ENCODE results near the gene TYW3. TPM values are rescaled to one million over a fixed set of nuclear protein-coding genes. Genes with fewer than 3 reads are reported as not detected.
"Not testable (repeated sequence)": the region's sequence is repeated elsewhere in the genome, so short reads cannot be mapped to it uniquely, and the experiment has no call there.

The TYW3 gene
- total RNA-seq, 2 experiments from 2014 or later = 15.0 to 23.2 TPM

GRCh38 chr1:74740307-74740980 is 7.5 kb downstream of the TYW3 start:
- H3K27ac Mint-ChIP-seq; H3K9me3 Mint-ChIP-seq (ENCODE audit: low read depth); H3K4me3 Mint-ChIP-seq; ATAC-seq; H3K27me3 Mint-ChIP-seq; DNase-seq; CTCF ChIA-PET: not testable (repeated sequence)
- H3K36me3 Mint-ChIP-seq = peaks cover 75% of the 10 kb centered on the region
- peaks cover 11% of the 10 kb centered on the region for H3K4me1 Mint-ChIP-seq

DNA sequence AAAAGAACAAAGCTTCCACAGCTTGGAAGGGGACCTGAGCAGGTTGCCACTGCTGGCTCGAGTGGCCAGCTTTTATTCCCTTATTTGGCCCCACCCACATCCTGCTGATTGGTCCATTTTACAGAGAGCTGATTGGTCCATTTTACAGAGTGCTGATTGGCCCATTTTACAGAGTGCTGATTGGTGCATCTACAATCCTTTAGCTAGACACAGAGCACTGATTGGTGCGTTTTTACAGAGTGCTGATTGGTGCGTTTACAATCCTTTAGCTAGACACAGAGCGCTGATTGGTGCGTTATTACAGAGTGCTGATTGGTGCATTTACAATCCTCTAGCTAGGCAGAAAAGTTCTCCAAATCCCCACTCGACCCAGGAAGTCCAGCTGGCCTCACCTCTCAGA is 12.3 kb downstream of the TYW3 start:
- not testable (repeated sequence) for H3K27ac Mint-ChIP-seq; H3K4me1 Mint-ChIP-seq; H3K27me3 Mint-ChIP-seq; H3K9me3 Mint-ChIP-seq (ENCODE audit: low read depth); H3K4me3 Mint-ChIP-seq; ATAC-seq; DNase-seq
- CTCF ChIA-PET = interaction anchor here (0.8 kb wide), 1 partner anchor 12 kb away, joined by 3 read pairs; no protein-coding TSS in a partner anchor
- H3K36me3 Mint-ChIP-seq = peaks cover 79% of the 10 kb centered on the region

GRCh38 chr1:74748960-74749359 is 16.0 kb downstream of the TYW3 start:
- no peaks in the 10 kb centered on the region for H3K27me3 Mint-ChIP-seq
- DNase-seq = no peak
- H3K4me1 Mint-ChIP-seq = peaks cover 2% of the 10 kb centered on the region
- no peak for ATAC-seq
- peak overlapping the region; percentile 14 for H3K27ac Mint-ChIP-seq
- CTCF ChIA-PET = no interaction called here
- H3K9me3 Mint-ChIP-seq (ENCODE audit: low read depth) = peaks cover 5% of the 10 kb centered on the region
- H3K36me3 Mint-ChIP-seq = peaks cover 67% of the 10 kb centered on the region
- no peak overlapping the region for H3K4me3 Mint-ChIP-seq

DNA sequence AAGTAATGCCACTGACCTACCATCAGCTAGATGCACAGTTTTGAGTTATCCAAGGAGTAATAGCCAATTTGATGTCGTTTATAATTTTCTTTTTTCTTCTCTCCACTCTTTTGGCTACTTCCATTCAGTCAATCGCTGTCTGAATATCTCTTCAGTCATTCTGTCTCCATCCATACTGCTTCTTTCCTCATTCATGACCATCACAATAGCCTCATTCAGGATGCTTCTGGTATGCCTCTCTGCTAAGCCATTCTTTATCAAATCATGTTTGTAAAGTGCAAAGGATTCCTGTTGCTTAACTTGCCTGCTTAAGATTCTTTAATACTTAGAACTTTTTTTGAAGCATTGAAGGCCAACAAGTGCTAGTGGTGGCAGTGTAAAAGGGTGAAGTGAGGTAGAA is 20.2 kb downstream of the TYW3 start:
- peaks cover 10% of the 10 kb centered on the region for H3K9me3 Mint-ChIP-seq (ENCODE audit: low read depth)
- H3K36me3 Mint-ChIP-seq = peaks cover 73% of the 10 kb centered on the region
- H3K4me3 Mint-ChIP-seq = no peak overlapping the region
- DNase-seq (no peak), ATAC-seq (no peak)
- no peaks in the 10 kb centered on the region for H3K27me3 Mint-ChIP-seq
- H3K27ac Mint-ChIP-seq = no peak overlapping the region
- CTCF ChIA-PET = no interaction called here
- H3K4me1 Mint-ChIP-seq = peaks cover 2% of the 10 kb centered on the region

GRCh38 chr1:74755475-74755874 is 22.5 kb downstream of the TYW3 start:
- Mint-ChIP-seq H3K27ac (no peak overlapping the region), H3K4me3 (no peak overlapping the region), H3K9me3 (ENCODE audit: low read depth) (peaks cover 10% of the 10 kb centered on the region), H3K27me3 (no peaks in the 10 kb centered on the region), H3K36me3 (peaks cover 74% of the 10 kb centered on the region), H3K4me1 (peaks cover 2% of the 10 kb centered on the region)
- no peak for DNase-seq
- CTCF ChIA-PET = no interaction called here
- no peak for ATAC-seq

DNA sequence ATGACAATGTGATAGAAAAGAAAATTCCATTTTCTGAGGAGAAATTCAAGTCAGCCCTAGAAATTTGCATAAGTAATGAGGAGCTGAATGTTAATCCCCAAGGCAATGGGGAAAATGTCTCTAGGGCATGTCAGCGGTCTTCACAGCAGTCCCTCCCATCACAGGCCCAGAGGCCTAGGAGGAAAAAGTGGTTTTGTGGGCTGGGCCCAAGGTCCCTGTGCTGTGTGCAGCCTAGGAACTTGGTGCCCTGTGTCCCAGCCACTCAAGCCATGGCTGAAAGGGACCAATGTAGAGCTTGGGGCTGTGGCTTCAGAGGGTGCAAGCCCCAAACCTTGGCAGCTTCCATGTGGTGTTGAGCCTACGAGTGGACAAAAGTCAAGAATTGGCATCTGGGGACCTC is 23.7 kb downstream of the TYW3 start:
- H3K4me1 Mint-ChIP-seq, DNase-seq, CTCF ChIA-PET, H3K4me3 Mint-ChIP-seq, H3K27me3 Mint-ChIP-seq, ATAC-seq, H3K27ac Mint-ChIP-seq: not testable (repeated sequence)
- Mint-ChIP-seq H3K36me3 (peaks cover 78% of the 10 kb centered on the region), H3K9me3 (ENCODE audit: low read depth) (peaks cover 10% of the 10 kb centered on the region)

GRCh38 chr1:74763807-74764206 is 30.9 kb downstream of the TYW3 start:
- DNase-seq (no peak), ATAC-seq (no peak)
- H3K4me1 Mint-ChIP-seq = peaks cover 4% of the 10 kb centered on the region
- CTCF ChIA-PET = no interaction called here
- H3K4me3 Mint-ChIP-seq = no peak overlapping the region
- H3K36me3 Mint-ChIP-seq = peaks cover 45% of the 10 kb centered on the region
- H3K27ac Mint-ChIP-seq = no peak overlapping the region
- no peaks in the 10 kb centered on the region for H3K27me3 Mint-ChIP-seq
- no peaks in the 10 kb centered on the region for H3K9me3 Mint-ChIP-seq (ENCODE audit: low read depth)

DNA sequence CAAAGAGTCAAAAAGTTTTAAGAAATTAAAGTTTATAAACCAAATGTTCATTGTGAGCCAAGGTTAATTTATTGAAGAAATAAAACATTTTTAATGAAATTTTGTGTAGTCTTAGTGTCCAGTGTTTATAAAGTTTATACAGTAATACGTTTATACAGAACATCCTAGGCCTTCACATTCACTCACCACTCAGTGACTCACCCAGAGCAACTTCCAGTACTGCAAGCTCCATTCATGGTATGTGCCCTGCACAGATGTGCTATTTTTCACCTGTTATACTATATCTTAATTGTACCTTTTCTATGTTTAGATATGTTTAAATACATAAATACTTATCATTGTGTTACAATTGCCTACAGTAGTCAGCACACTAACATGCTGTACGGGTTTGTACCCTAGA is 33.6 kb downstream of the TYW3 start:
- DNase-seq = no peak
- peaks cover 4% of the 10 kb centered on the region for H3K4me1 Mint-ChIP-seq
- no peak overlapping the region for H3K27ac Mint-ChIP-seq
- no peaks in the 10 kb centered on the region for H3K27me3 Mint-ChIP-seq
- H3K9me3 Mint-ChIP-seq (ENCODE audit: low read depth) = no peaks in the 10 kb centered on the region
- CTCF ChIA-PET = interaction anchor here (0.7 kb wide), 1 partner anchor 866 kb away, joined by 3 read pairs; no protein-coding TSS in a partner anchor
- no peak overlapping the region for H3K4me3 Mint-ChIP-seq
- no peak for ATAC-seq
- H3K36me3 Mint-ChIP-seq = peaks cover 26% of the 10 kb centered on the region

DNA sequence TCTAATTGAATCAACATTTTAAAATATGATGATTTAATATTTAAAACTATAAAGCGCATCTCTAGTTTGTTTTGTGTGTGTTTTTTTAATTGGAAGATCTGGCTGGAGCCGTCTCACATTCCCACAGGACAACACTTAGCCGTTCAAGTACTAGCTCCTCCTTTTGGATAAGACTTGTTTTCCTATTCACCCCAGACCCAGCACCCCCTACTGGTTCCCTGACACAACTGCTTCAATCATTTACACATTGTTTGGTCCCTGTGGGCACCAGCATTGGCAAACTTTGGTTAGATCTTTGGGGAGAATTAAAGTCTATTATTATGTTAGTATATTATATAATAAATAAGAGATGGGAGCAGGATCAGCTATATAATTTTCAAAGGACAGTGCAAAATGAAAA is 34.5 kb downstream of the TYW3 start:
- Mint-ChIP-seq H3K9me3 (ENCODE audit: low read depth) (no peaks in the 10 kb centered on the region), H3K27ac (no peak overlapping the region), H3K27me3 (no peaks in the 10 kb centered on the region), H3K36me3 (peaks cover 17% of the 10 kb centered on the region), H3K4me3 (no peak overlapping the region), H3K4me1 (peaks cover 4% of the 10 kb centered on the region)
- CTCF ChIA-PET = no interaction called here
- DNase-seq = no peak
- ATAC-seq = no peak

GRCh38 chr1:74771913-74772515 is 39.1 kb downstream of the TYW3 start:
- no peak for DNase-seq
- Mint-ChIP-seq H3K4me1 (no peaks in the 10 kb centered on the region), H3K36me3 (no peaks in the 10 kb centered on the region), H3K9me3 (ENCODE audit: low read depth) (no peaks in the 10 kb centered on the region), H3K27me3 (peaks cover 11% of the 10 kb centered on the region), H3K4me3 (no peak overlapping the region), H3K27ac (no peak overlapping the region)
- ATAC-seq = peak; percentile 39
- CTCF ChIA-PET = interaction anchor here (0.6 to 1.7 kb wide), 10 partner anchors 9 to 944 kb away, joined by 3 to 7 read pairs (median 3); no protein-coding TSS in a partner anchor

- H3K27ac Mint-ChIP-seq = no peak overlapping the region
- no peak for ATAC-seq
- CTCF ChIA-PET = no interaction called here
- no peak overlapping the region for H3K4me3 Mint-ChIP-seq
- H3K4me1 Mint-ChIP-seq = no peaks in the 10 kb centered on the region
- DNase-seq = no peak
- H3K36me3 Mint-ChIP-seq = no peaks in the 10 kb centered on the region
- no peaks in the 10 kb centered on the region for H3K9me3 Mint-ChIP-seq (ENCODE audit: low read depth)
- peaks cover 11% of the 10 kb centered on the region for H3K27me3 Mint-ChIP-seq
Measured at GRCh38 chr1:74772945-74773344, 40.0 kb downstream of the TYW3 start.

DNA sequence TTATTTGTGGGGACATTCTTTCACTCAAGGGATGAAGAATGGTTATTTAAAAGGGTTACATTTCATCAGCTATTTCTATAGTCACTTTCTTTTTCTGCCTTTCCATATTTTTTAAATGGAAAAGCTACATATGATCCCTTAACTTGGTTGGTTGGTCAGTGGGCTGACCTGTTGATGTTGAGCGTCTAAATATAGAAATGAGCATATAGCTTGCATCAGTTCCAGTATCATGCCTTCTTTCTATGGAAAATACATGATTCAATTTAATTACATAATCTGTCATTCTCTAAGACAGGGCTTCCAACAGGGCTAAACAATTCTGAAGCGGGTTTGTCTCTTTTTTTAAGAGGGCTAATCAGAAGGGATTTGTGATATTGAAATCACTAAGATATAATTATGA is 40.6 kb downstream of the TYW3 start:
- Mint-ChIP-seq H3K36me3 (no peaks in the 10 kb centered on the region), H3K27me3 (peaks cover 15% of the 10 kb centered on the region), H3K4me1 (no peaks in the 10 kb centered on the region), H3K4me3 (no peak overlapping the region), H3K9me3 (ENCODE audit: low read depth) (no peaks in the 10 kb centered on the region), H3K27ac (no peak overlapping the region)
- ATAC-seq (no peak), DNase-seq (no peak)
- CTCF ChIA-PET = no interaction called here

DNA sequence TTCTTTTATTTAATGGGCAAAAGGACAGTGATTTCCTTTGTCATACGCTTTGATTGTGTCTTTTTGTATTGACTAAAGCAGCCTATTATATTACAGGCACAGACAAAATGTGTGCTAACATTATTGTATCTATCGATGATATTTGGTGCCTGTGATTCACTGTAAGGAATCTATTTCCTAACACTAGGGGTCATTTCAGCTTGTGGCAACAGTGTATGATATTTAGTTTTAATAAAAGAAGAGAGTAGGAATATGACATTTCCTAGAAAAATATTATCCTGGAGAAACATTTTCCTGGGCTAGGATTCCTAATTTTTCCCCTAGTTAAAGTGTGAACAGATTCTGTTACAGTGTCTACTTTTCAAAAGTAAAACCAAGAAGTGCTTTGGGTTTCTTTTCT is 42.8 kb downstream of the TYW3 start:
- no peak overlapping the region for H3K4me3 Mint-ChIP-seq
- DNase-seq = no peak
- no peaks in the 10 kb centered on the region for H3K9me3 Mint-ChIP-seq (ENCODE audit: low read depth)
- H3K27me3 Mint-ChIP-seq = peaks cover 21% of the 10 kb centered on the region
- H3K27ac Mint-ChIP-seq = no peak overlapping the region
- no peaks in the 10 kb centered on the region for H3K4me1 Mint-ChIP-seq
- CTCF ChIA-PET = interaction anchor here (1.3 kb wide), 1 partner anchor 427 kb away, joined by 3 read pairs; no protein-coding TSS in a partner anchor
- ATAC-seq = no peak
- H3K36me3 Mint-ChIP-seq = no peaks in the 10 kb centered on the region

- Mint-ChIP-seq H3K27ac (no peak overlapping the region), H3K9me3 (ENCODE audit: low read depth) (no peaks in the 10 kb centered on the region), H3K36me3 (no peaks in the 10 kb centered on the region), H3K4me3 (no peak overlapping the region), H3K4me1 (no peaks in the 10 kb centered on the region), H3K27me3 (peaks cover 21% of the 10 kb centered on the region)
- ATAC-seq = no peak
- DNase-seq = no peak
- CTCF ChIA-PET = no interaction called here
Measured at GRCh38 chr1:74777525-74777924, 44.6 kb downstream of the TYW3 start.

All from activated CD8-positive, alpha-beta memory T cell treated with anti-CD3 and anti-CD28 coated beads, Interleukin-2, amount 10 ng/mL, durations not matched to agents 7 days and 5 days (primary cell).